ENCODE results near the gene TMUB2.
A peak's percentile ranks its signal among the peaks of the same experiment; 100 is the strongest.
"Not testable (repeated sequence)": the region's sequence is repeated elsewhere in the genome, so short reads cannot be mapped to it uniquely, and the experiment has no call there.

The TMUB2 gene

DNA sequence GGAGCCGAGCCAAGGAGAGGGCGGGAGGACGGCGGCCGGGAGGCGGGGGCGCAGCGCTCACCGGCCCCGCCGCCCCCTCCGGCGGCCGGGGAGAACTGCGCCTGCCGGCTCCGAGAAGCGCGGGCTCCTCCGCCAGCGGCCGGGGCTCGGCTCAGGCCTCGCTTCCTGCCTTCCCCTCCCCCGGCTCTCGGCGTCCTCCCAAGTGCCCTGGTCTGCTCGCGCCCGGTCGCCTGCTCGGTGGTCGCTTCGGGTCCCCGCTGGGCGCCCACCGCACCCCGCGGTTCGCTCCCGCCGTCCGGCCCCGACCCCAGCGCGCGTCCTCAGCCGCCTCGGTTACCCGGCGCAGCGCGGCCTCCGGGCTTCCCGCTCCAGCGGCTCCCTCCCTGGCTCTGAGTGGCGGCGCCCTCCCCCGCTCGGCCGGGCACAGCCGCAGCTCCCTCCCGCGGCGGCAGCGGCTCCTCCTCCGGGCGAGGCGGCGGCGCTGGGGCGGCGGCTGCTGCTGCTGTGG, 32.4 kb downstream of the TMUB2 start:
- peak; percentile 55 for DNase-seq (ENCODE audit: low spot score)

GRCh38 chr17:44219616-44220212, 32.9 kb downstream of the TMUB2 start, which contains the start of gene UBTF:
Gene UBTF, minus strand, starts transcription at chr17:44219675. Its CDS starts 1,446 bp downstream, at chr17:44218229.
- peak; percentile 78 for DNase-seq (ENCODE audit: low spot score)

- peak; percentile 47 for DNase-seq (ENCODE audit: low spot score)
Measured at GRCh38 chr17:44220213-44221083, 33.7 kb downstream of the TMUB2 start.

- peak; percentile 62 for DNase-seq (ENCODE audit: low spot score)
Measured at GRCh38 chr17:44221084-44221861, 34.5 kb downstream of the TMUB2 start.

GRCh38 chr17:44221862-44222111, 35.0 kb downstream of the TMUB2 start:
- DNase-seq (ENCODE audit: low spot score) = no peak

DNA sequence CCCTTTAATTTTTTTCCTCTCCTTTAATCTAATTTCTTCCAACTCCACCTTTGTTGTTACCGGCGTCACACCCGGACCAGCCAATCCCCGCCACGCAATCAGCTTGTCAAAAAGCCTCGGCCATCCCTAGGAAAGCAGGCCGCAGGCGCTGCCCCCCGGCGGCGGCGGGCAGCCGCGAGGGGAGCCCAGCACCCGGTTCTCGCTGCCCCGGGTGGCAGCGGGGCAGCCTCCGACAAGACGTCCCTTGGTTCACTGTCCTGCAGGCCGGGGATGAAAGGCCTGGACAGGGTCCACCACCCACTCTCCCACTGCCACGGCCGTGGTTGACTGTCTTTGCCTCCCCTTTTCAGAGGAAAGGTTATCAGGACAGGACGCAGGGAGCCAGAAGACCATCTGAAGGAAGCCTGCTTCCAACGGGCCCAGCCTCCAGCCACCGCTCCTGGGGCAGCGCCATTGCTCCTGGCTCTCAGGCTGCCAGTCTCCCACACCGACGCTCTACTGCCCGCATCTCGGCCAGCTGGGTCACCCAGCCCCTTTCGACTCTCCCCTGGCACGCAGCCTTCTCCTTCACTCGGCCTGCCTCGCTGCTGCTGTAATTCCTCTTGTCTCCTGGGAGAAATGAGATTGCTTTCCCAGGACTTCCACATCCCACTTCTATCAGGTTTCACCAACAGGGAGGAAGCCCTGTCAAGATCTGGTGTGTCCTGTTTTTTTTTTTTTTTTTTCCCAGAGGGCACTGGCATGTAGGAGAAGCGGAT, 35.5 kb downstream of the TMUB2 start:
- DNase-seq (ENCODE audit: low spot score) = peak; percentile 39

- DNase-seq (ENCODE audit: low spot score) = no peak
Measured at GRCh38 chr17:44223541-44224071, 36.8 kb downstream of the TMUB2 start.

DNA sequence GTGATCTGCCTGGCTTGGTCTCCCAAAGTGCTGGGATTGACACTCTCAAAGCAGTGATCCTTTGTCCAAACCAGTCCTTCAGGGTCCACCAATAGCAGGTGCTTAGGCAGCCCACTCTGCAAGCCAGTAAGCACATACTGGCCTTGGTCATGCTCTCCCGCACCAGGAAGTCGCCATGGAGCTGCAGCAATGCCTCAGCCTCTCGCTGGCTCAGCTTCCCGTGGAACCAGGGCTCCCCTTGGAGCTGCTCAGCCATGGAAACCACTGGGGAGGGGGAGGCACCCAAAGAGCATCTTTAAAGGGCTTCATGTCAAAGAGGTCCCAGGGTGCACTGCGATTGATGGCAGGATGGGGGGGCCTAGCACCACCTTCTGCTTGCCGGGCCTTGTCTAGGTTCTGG, 42.3 kb downstream of the TMUB2 start:
- no peak for DNase-seq (ENCODE audit: low spot score)

DNA sequence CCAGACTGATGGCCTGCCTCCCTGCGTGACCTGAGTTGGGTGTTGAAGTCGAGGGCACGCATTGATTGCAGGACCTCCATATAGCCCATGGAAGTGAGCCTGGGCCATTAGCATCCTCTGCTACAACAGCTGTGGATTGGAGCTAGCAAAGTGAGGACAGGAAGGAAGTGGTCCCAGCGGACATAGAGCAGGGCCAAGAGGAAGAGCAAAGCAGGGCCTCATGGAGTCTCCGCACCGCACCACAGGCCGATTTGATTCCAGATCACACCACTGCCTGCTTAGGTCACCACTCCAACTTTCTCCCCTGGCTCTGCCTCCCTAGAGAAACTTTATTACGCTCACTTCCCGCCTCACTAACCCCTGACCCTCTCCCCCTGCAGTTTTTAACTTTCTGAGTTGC, 43.4 kb downstream of the TMUB2 start:
- no peak for DNase-seq (ENCODE audit: low spot score)

- no peak for DNase-seq (ENCODE audit: low spot score)
Measured at GRCh38 chr17:44232061-44232460, 45.3 kb downstream of the TMUB2 start.

- DNase-seq (ENCODE audit: low spot score) = no peak
Measured at GRCh38 chr17:44233582-44233981, 46.8 kb downstream of the TMUB2 start.

GRCh38 chr17:44235583-44235936, 48.8 kb downstream of the TMUB2 start:
- no peak for DNase-seq (ENCODE audit: low spot score)

- DNase-seq (ENCODE audit: low spot score) = no peak
Measured at GRCh38 chr17:44236444-44236991, 49.7 kb downstream of the TMUB2 start.

GRCh38 chr17:44237886-44238285, 51.1 kb downstream of the TMUB2 start:
- not testable (repeated sequence) for DNase-seq (ENCODE audit: low spot score)

GRCh38 chr17:44241106-44241624, 54.4 kb downstream of the TMUB2 start:
- DNase-seq (ENCODE audit: low spot score) = no peak
